ENCODE data around the gene MT1HL1.

The MT1HL1 gene

GRCh38 chr1:237000191-237000590 is 4.0 kb downstream of the MT1HL1 start:
- no peak for TF ChIP-seq CTCF (conservative IDR thresholded peaks at IDR 0.05; ENCODE audit: low read depth)
- no peak overlapping the region for H3K27ac ChIP-seq
- ChIA-PET POLR2A (ENCODE audit: low non-redundant PET) (no interaction called here), CTCF (no interaction called here)
- no peak for DNase-seq (ENCODE audit: low spot score)

- H3K27ac ChIP-seq: no peak overlapping the region
- no peak for DNase-seq (ENCODE audit: low spot score)
- TF ChIP-seq CTCF (conservative IDR thresholded peaks at IDR 0.05; ENCODE audit: low read depth): no peak
- CTCF ChIA-PET: interaction anchor here (0.7 kb wide), 1 partner anchor 218 kb away, joined by 4 read pairs; no protein-coding TSS in a partner anchor
- POLR2A ChIA-PET (ENCODE audit: low non-redundant PET): no interaction called here
These were observed 5.7 kb downstream of the MT1HL1 start for GRCh38 chr1:236998546-236998945.

- no peak overlapping the region for H3K27ac ChIP-seq
- ChIA-PET CTCF (no interaction called here), POLR2A (ENCODE audit: low non-redundant PET) (no interaction called here)
- DNase-seq (ENCODE audit: low spot score): no peak
- TF ChIP-seq CTCF (conservative IDR thresholded peaks at IDR 0.05; ENCODE audit: low read depth): no peak
These were observed 6.4 kb downstream of the MT1HL1 start for GRCh38 chr1:236997882-236998281.

GRCh38 chr1:236997361-236997760 is 6.9 kb downstream of the MT1HL1 start:
- DNase-seq (ENCODE audit: low spot score): no peak
- ChIA-PET CTCF (no interaction called here), POLR2A (ENCODE audit: low non-redundant PET) (no interaction called here)
- H3K27ac ChIP-seq: no peak overlapping the region
- no peak for TF ChIP-seq CTCF (conservative IDR thresholded peaks at IDR 0.05; ENCODE audit: low read depth)

- no peak for TF ChIP-seq CTCF (conservative IDR thresholded peaks at IDR 0.05; ENCODE audit: low read depth)
- ChIA-PET POLR2A (ENCODE audit: low non-redundant PET) (no interaction called here), CTCF (no interaction called here)
- no peak overlapping the region for H3K27ac ChIP-seq
- DNase-seq (ENCODE audit: low spot score): no peak
These were observed 9.8 kb downstream of the MT1HL1 start for GRCh38 chr1:236994450-236994849.

- no peak for TF ChIP-seq CTCF (conservative IDR thresholded peaks at IDR 0.05; ENCODE audit: low read depth)
- CTCF ChIA-PET: no interaction called here
- no peak overlapping the region for H3K27ac ChIP-seq
- POLR2A ChIA-PET (ENCODE audit: low non-redundant PET): no interaction called here
- no peak for DNase-seq (ENCODE audit: low spot score)
These were observed 11.8 kb downstream of the MT1HL1 start for GRCh38 chr1:236992449-236992848.

- no peak for TF ChIP-seq CTCF (conservative IDR thresholded peaks at IDR 0.05; ENCODE audit: low read depth)
- POLR2A ChIA-PET (ENCODE audit: low non-redundant PET): no interaction called here
- CTCF ChIA-PET: interaction anchor here (0.6 kb wide), 1 partner anchor 1406 kb away, joined by 5 read pairs; no protein-coding TSS in a partner anchor
- H3K27ac ChIP-seq: no peak overlapping the region
- DNase-seq (ENCODE audit: low spot score): no peak
These were observed 14.2 kb downstream of the MT1HL1 start for GRCh38 chr1:236990052-236990445.
